IPS-20b (cell line): Measurements from ENCODE around the gene GABRA1.

Experiments used
- H3K27ac ChIP-seq: one replicate; pipeline ENCODE4 v1.5.1; 2013; ENCODE audit warnings: low read length
- H3K27me3 ChIP-seq: 2 replicates; pipeline ENCODE4 v1.6.1; 2013; ENCODE audit warnings: mild to moderate bottlenecking, low read length, inconsistent platforms; ENCODE audit not compliant: insufficient read depth
- H3K36me3 ChIP-seq: 2 replicates; pipeline ENCODE4 v1.6.1; 2013; ENCODE audit warnings: low read depth, mild to moderate bottlenecking, inconsistent platforms, low read length, moderate library complexity; ENCODE audit not compliant: insufficient read depth
- H3K4me1 ChIP-seq: 2 replicates; pipeline ENCODE4 v1.6.1; 2013; ENCODE audit warnings: mild to moderate bottlenecking, control low read depth, inconsistent platforms, low read length, moderate library complexity; ENCODE audit not compliant: insufficient read depth
- H3K4me3 ChIP-seq: 2 replicates; pipeline ENCODE4 v1.5.1; 2013; ENCODE audit warnings: mild to moderate bottlenecking, low read length, inconsistent platforms
- H3K9ac ChIP-seq: 2 replicates; pipeline ENCODE4 v1.6.1; 2013; ENCODE audit warnings: low read depth, mild to moderate bottlenecking, inconsistent platforms, low read length, moderate library complexity
- H3K9me3 ChIP-seq: 2 replicates; pipeline ENCODE4 v1.6.1; 2013; ENCODE audit warnings: mild to moderate bottlenecking, low read depth, low read length, inconsistent platforms; ENCODE audit not compliant: insufficient read depth

The GABRA1 gene

GRCh38 chr5:161847941-161848391, at the start of gene GABRA1:
TSS of gene GABRA1 (plus strand) at chr5:161848120. CDS start at chr5:161850811, 2,691 bp downstream.
- no peaks in the 10 kb centered on the region for H3K9me3 ChIP-seq
- peak within 1 kb of the TSS; percentile 20; the same call in 1 of the 2 replicates for H3K9ac ChIP-seq
- H3K27ac ChIP-seq, result no peak within 1 kb of the TSS
- peaks cover 41% of the 10 kb centered on the region for H3K27me3 ChIP-seq
- H3K4me1 ChIP-seq, result peaks cover 11% of the 10 kb centered on the region; the same call in 1 of the 2 replicates
- H3K36me3 ChIP-seq, result no peaks in the 10 kb centered on the region
- H3K4me3 ChIP-seq, result peak within 1 kb of the TSS; percentile 79

GRCh38 chr5:161799316-161799715, 48.6 kb upstream of the GABRA1 start:
- Histone ChIP-seq H3K27me3 (no peaks in the 10 kb centered on the region), H3K4me1 (no peaks in the 10 kb centered on the region)

DNA sequence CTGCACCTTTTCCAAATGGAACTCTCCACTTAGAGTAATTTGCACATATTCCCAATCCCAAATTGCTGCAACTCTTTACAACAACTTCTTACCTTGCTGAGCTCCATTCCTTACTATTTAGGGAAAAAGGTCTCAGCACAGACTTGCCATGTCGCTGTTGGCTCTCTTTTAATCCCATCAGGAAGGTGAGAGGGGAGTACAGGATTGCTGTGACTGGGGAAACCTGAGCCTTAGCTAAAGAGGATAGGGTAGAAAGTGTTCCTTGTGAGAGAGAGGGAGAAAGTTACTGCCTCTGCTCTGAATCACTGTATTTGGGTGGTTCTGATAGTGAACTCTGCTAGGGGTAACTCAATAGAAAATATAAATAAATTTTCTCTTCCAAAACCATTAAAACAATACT, 43.7 kb upstream of the GABRA1 start:
- Histone ChIP-seq H3K36me3 (no peaks in the 10 kb centered on the region), H3K9me3 (no peaks in the 10 kb centered on the region), H3K27me3 (no peaks in the 10 kb centered on the region), H3K9ac (no peak overlapping the region), H3K27ac (no peak overlapping the region), H3K4me3 (no peak overlapping the region), H3K4me1 (no peaks in the 10 kb centered on the region)

More at GRCh38 chr5:161799316-161799715, 48.6 kb upstream of the GABRA1 start:
- H3K4me3 ChIP-seq, result no peak overlapping the region
- no peak overlapping the region for H3K9ac ChIP-seq
- no peak overlapping the region for H3K27ac ChIP-seq
- no peaks in the 10 kb centered on the region for H3K36me3 ChIP-seq
- no peaks in the 10 kb centered on the region for H3K9me3 ChIP-seq

DNA sequence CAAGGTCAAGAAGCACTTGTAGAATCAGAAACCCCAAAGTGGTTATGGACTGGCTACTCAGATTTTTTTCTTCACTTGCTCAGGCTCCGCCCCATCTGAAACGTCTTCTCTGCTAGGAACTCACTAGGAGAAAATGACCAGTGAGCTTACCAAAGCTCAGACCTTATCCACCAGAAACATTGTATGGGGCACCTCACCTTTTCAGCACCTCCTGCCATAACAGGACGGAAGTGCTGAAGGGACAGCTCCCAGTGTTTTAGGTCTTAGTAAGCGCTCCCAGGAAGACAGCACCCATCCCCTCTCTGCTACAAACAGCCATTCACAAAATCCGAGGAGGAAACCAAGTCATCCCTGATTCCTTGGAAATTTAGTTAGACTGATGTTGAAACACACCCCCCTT, 1.2 kb upstream of the GABRA1 start:
- H3K4me1 ChIP-seq, result peaks cover 3% of the 10 kb centered on the region; the same call in 1 of the 2 replicates
- no peaks in the 10 kb centered on the region for H3K9me3 ChIP-seq
- no peak overlapping the region for H3K9ac ChIP-seq
- H3K4me3 ChIP-seq, result peak overlapping the region; percentile 79
- H3K27me3 ChIP-seq, result peaks cover 41% of the 10 kb centered on the region
- no peaks in the 10 kb centered on the region for H3K36me3 ChIP-seq
- H3K27ac ChIP-seq, result no peak overlapping the region

DNA sequence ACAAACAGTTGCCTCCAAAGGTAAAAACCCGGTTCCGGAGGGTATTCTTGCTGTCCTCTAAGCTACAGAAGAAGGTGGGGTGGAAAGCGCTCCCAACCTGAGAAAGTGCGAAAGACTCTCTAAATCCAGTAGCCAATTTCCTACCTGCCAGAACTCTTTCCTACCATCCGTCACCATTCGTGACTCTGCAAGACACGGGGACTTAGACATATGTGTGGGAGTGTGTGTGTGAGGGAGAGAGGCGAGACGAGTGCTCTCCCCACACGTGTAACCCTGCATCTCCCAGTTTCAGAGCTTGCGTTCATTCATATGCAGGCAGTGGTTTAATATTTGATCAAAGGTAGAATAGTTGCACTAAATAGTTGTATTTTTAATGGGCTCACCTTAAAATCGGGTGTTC, 473 bp upstream of the GABRA1 start:
- peak overlapping the region; percentile 79 for H3K4me3 ChIP-seq
- no peaks in the 10 kb centered on the region for H3K36me3 ChIP-seq
- no peaks in the 10 kb centered on the region for H3K9me3 ChIP-seq
- H3K27ac ChIP-seq, result no peak overlapping the region
- no peak overlapping the region for H3K9ac ChIP-seq
- H3K4me1 ChIP-seq, result peaks cover 10% of the 10 kb centered on the region; the same call in 1 of the 2 replicates
- peaks cover 41% of the 10 kb centered on the region for H3K27me3 ChIP-seq

GRCh38 chr5:161850491-161850890, 2.6 kb downstream of the GABRA1 start:
- Histone ChIP-seq H3K27me3 (peaks cover 41% of the 10 kb centered on the region), H3K4me1 (peaks cover 13% of the 10 kb centered on the region; the same call in 1 of the 2 replicates), H3K36me3 (no peaks in the 10 kb centered on the region), H3K27ac (no peak overlapping the region), H3K9ac (no peak overlapping the region), H3K9me3 (no peaks in the 10 kb centered on the region), H3K4me3 (no peak overlapping the region)

DNA sequence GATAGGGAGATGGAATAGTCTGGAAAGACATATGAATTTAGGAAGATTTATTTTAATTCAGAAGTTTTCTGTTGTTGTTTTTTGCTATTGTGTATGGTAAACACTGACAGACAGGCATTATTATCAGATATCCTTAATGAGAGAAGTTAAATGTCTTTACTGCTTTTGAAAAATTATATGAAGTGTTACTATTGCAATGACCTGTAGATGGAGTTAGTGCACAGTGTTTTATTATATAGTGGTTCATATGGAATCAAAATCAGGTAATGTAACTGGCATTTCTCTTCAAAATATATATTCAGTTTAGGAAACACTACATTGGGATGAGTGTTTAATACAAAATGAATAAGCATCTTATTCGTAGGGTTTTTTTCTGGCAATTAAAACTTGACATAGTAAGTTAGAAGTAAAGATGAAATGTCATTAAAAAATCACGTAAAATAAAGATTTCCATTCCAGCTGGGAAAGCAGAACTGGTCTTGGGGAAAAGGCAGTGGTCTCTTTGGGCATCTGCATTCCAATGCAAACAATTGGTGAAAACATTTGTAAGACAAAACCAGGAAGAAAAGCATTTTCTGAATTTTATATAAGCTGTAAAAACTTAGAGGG, 3.9 kb downstream of the GABRA1 start:
- H3K9me3 ChIP-seq, result no peaks in the 10 kb centered on the region
- no peak overlapping the region for H3K9ac ChIP-seq
- H3K27me3 ChIP-seq, result peaks cover 36% of the 10 kb centered on the region
- no peaks in the 10 kb centered on the region for H3K36me3 ChIP-seq
- H3K4me1 ChIP-seq, result peaks cover 16% of the 10 kb centered on the region; the same call in 1 of the 2 replicates
- no peak overlapping the region for H3K27ac ChIP-seq
- H3K4me3 ChIP-seq, result no peak overlapping the region

DNA sequence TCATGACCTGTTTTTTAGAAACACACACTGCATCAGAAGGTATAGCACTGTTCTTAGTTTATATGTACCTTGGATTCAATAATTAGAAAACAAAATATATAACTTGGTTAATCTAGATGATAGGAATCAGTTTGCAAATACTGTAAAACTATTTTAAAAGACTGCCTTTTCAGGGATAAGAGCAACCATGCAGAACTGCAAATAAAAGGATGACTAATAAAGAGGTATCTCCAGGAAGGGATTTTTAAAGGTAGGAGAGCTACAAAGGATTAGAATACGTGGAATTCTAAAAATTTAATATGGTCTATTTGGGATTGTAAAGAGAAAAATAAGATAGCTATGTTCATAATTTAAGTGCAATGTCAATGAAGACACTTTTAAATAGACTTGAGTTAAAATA, 9.4 kb downstream of the GABRA1 start:
- no peak overlapping the region for H3K9ac ChIP-seq
- H3K27ac ChIP-seq, result no peak overlapping the region

GRCh38 chr5:161863259-161863658, 15.3 kb downstream of the GABRA1 start:
- no peaks in the 10 kb centered on the region for H3K9me3 ChIP-seq
- H3K36me3 ChIP-seq, result no peaks in the 10 kb centered on the region
- peaks cover 2% of the 10 kb centered on the region; the same call in 1 of the 2 replicates for H3K4me1 ChIP-seq
- H3K9ac ChIP-seq, result no peak overlapping the region
- no peak overlapping the region for H3K27ac ChIP-seq
- H3K27me3 ChIP-seq, result no peaks in the 10 kb centered on the region
- H3K4me3 ChIP-seq, result no peak overlapping the region

More for the DNA sequence above, 9.4 kb downstream of the GABRA1 start:
- H3K27me3 ChIP-seq, result no peaks in the 10 kb centered on the region
- no peaks in the 10 kb centered on the region for H3K36me3 ChIP-seq
- no peak overlapping the region for H3K4me3 ChIP-seq
- H3K4me1 ChIP-seq, result peaks cover 24% of the 10 kb centered on the region; the same call in 1 of the 2 replicates
- H3K9me3 ChIP-seq, result no peaks in the 10 kb centered on the region

DNA sequence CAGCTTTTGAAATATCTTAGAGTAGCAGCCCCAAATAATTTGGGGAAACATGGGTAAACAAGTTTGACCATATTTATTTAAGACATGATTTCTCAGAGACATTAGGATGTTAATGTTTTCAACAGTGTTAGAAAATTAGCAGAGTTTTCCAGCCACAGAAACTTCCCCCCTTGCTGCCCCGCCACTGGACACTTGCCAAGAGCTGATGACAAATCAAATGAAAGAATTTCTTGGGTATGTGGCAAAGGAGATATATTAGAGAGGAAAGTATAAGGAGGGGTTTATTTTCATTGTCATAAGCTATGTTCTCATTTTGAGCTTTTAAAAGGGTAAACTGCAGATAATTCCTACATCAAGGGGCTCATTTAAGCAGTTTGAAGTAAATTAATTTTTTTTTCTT, 15.9 kb downstream of the GABRA1 start:
- Histone ChIP-seq H3K27ac (no peak overlapping the region), H3K4me3 (no peak overlapping the region), H3K27me3 (no peaks in the 10 kb centered on the region), H3K36me3 (no peaks in the 10 kb centered on the region), H3K9ac (no peak overlapping the region), H3K4me1 (0 out of 2 replicates have a peak, but pooled peaks cover 2% of the 10 kb centered on the region), H3K9me3 (no peaks in the 10 kb centered on the region)

- H3K27me3 ChIP-seq, result no peaks in the 10 kb centered on the region
- H3K27ac ChIP-seq, result no peak overlapping the region
- no peaks in the 10 kb centered on the region for H3K9me3 ChIP-seq
- no peaks in the 10 kb centered on the region for H3K4me1 ChIP-seq
- no peaks in the 10 kb centered on the region for H3K36me3 ChIP-seq
- no peak overlapping the region for H3K9ac ChIP-seq
- no peak overlapping the region for H3K4me3 ChIP-seq
Measured at GRCh38 chr5:161865510-161865909, 17.6 kb downstream of the GABRA1 start.

GRCh38 chr5:161889971-161890370, 42.1 kb downstream of the GABRA1 start:
- peaks cover 4% of the 10 kb centered on the region; the same call in 1 of the 2 replicates for H3K4me1 ChIP-seq

More at GRCh38 chr5:161889971-161890370, 42.1 kb downstream of the GABRA1 start:
- no peaks in the 10 kb centered on the region for H3K36me3 ChIP-seq
- H3K9ac ChIP-seq, result no peak overlapping the region
- no peaks in the 10 kb centered on the region for H3K27me3 ChIP-seq
- H3K9me3 ChIP-seq, result no peaks in the 10 kb centered on the region
- H3K27ac ChIP-seq, result no peak overlapping the region
- no peak overlapping the region for H3K4me3 ChIP-seq
